Fibroblast of skin of right quadriceps (primary cell): ENCODE results near the gene ZMIZ1.
A peak's percentile ranks its signal among the peaks of the same experiment; 100 is the strongest.

Experiments used
- DNase-seq: peaks from one replicate; pipeline ENCODE4 v3.0.0-alpha.2; 2013

ZMIZ1 gene

GRCh38 chr10:79084012-79084971 is 15.5 kb downstream of the ZMIZ1 start:
- peak; percentile 83 for DNase-seq

- no peak for DNase-seq
Observed at GRCh38 chr10:79084972-79085597, 16.3 kb downstream of the ZMIZ1 start.

- no peak for DNase-seq
Observed at GRCh38 chr10:79086822-79087221, 18.1 kb downstream of the ZMIZ1 start.

- no peak for DNase-seq
Observed at GRCh38 chr10:79087721-79088120, 19.0 kb downstream of the ZMIZ1 start.

GRCh38 chr10:79088176-79088575 is 19.4 kb downstream of the ZMIZ1 start:
- DNase-seq: no peak

GRCh38 chr10:79088613-79089355 is 20.0 kb downstream of the ZMIZ1 start:
- DNase-seq: no peak

- no peak for DNase-seq
Observed at GRCh38 chr10:79089632-79090031, 20.9 kb downstream of the ZMIZ1 start.

- peak; percentile 34 for DNase-seq
Observed at GRCh38 chr10:79090134-79090803, 21.5 kb downstream of the ZMIZ1 start.

- DNase-seq: no peak
Observed at GRCh38 chr10:79092292-79092896, 23.6 kb downstream of the ZMIZ1 start.

GRCh38 chr10:79093658-79094411 is 25.1 kb downstream of the ZMIZ1 start:
- DNase-seq: no peak

- DNase-seq: no peak
Observed at GRCh38 chr10:79094412-79095175, 25.8 kb downstream of the ZMIZ1 start.

GRCh38 chr10:79095316-79095715 is 26.6 kb downstream of the ZMIZ1 start:
- DNase-seq: no peak

- no peak for DNase-seq
Observed at GRCh38 chr10:79096514-79096913, 27.7 kb downstream of the ZMIZ1 start.

GRCh38 chr10:79097021-79097872 is 28.5 kb downstream of the ZMIZ1 start:
- DNase-seq: no peak

- DNase-seq: no peak
Observed at GRCh38 chr10:79098061-79098460, 29.3 kb downstream of the ZMIZ1 start.

GRCh38 chr10:79098596-79099015 is 29.8 kb downstream of the ZMIZ1 start:
- peak; percentile 67 for DNase-seq

GRCh38 chr10:79099898-79100448 is 31.2 kb downstream of the ZMIZ1 start:
- no peak for DNase-seq

GRCh38 chr10:79100771-79101170 is 32.0 kb downstream of the ZMIZ1 start:
- no peak for DNase-seq
